ENCODE measurements around the gene PKIG.

Gene PKIG

GRCh38 chr20:44594730-44595129, 12.4 kb downstream of the PKIG start:
- no peak overlapping the region for H3K4me3 ChIP-seq (ENCODE audit: low read depth, low read length)
- no peak for TF ChIP-seq CTCF (IDR thresholded peaks at IDR 0.05; ENCODE audit: low read depth, low read length, missing control alignments)
- DNase-seq (ENCODE audit: low read depth), result no peak

DNA sequence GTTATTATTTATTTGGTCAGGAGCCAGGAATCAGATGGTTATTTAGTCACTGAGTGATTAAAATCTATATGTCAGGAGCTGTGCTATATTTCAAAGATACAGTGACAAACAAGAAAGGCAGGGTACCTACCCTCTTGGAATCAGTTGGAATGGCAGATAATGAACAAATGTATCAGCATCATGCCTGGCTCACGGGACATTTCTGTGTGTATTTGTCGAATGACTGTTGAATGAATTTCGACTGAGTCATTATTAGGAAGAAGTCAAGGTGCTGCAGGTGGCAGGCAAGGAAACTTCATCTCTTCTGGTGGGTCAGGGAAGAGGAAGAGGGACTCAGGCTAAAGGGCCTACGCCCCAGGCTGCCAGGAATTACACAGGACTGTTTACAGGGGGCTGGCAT, 13.6 kb downstream of the PKIG start:
- no peak for DNase-seq (ENCODE audit: low read depth)
- no peak for TF ChIP-seq CTCF (IDR thresholded peaks at IDR 0.05; ENCODE audit: low read depth, low read length, missing control alignments)
- no peak overlapping the region for H3K4me3 ChIP-seq (ENCODE audit: low read depth, low read length)

DNA sequence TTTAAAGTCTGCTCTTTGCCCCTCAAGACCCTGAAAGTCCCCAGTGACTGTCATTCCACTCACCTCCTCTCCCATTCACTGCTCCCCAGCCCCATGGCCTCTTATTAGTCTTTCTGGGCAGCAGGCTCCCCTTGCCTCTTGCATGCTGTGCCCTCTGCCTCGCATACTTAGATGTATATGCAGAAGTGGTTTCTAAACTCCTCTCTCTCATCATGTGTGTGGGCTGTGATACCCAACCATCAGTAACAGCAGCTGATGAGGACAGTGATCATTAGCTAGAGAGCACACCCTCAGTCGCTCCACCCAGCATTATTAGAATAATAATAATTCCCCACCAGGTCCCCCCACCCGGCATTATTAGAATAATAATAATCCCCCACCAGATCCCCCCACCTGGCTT, 14.5 kb downstream of the PKIG start:
- no peak for DNase-seq (ENCODE audit: low read depth)
- no peak overlapping the region for H3K4me3 ChIP-seq (ENCODE audit: low read depth, low read length)
- TF ChIP-seq CTCF (IDR thresholded peaks at IDR 0.05; ENCODE audit: low read depth, low read length, missing control alignments), result no peak

- DNase-seq (ENCODE audit: low read depth), result no peak
- no peak overlapping the region for H3K4me3 ChIP-seq (ENCODE audit: low read depth, low read length)
- no peak for TF ChIP-seq CTCF (IDR thresholded peaks at IDR 0.05; ENCODE audit: low read depth, low read length, missing control alignments)
These were observed 15.1 kb downstream of the PKIG start for GRCh38 chr20:44597516-44597915.

DNA sequence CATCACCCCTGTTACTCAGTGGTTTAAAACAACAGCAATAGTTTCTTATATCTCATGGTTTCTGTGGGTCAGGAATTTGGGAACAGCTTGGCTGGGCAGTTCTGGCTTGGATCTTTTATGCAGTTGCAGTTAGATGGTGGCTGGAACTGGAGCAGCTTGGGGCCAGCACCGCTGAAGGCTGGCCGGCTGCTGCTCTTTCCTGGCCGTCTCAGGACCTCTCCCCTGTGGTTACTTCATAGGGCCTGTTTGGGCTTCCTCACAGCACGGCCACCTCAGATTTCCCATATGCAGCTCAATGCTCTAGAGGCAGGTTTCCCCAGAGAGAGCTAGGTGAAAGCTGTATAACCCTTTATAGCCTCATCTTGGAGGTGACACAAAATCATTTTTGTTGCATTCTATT, 15.6 kb downstream of the PKIG start:
- TF ChIP-seq CTCF (IDR thresholded peaks at IDR 0.05; ENCODE audit: low read depth, low read length, missing control alignments), result no peak
- no peak for DNase-seq (ENCODE audit: low read depth)
- H3K4me3 ChIP-seq (ENCODE audit: low read depth, low read length), result peak overlapping the region; percentile 50; the same call in 1 of the 2 replicates

GRCh38 chr20:44598423-44599305, 16.3 kb downstream of the PKIG start:
- H3K4me3 ChIP-seq (ENCODE audit: low read depth, low read length), result peak overlapping the region; percentile 50
- peak; percentile 52 for TF ChIP-seq CTCF (IDR thresholded peaks at IDR 0.05; ENCODE audit: low read depth, low read length, missing control alignments)
- DNase-seq (ENCODE audit: low read depth), result no peak

GRCh38 chr20:44599715-44600114, 17.3 kb downstream of the PKIG start:
- peak overlapping the region; percentile 9; the same call in 1 of the 2 replicates for H3K4me3 ChIP-seq (ENCODE audit: low read depth, low read length)
- DNase-seq (ENCODE audit: low read depth), result no peak
- no peak for TF ChIP-seq CTCF (IDR thresholded peaks at IDR 0.05; ENCODE audit: low read depth, low read length, missing control alignments)
